Measurements from ENCODE around the gene PRKCZ. TPM values are rescaled to one million over a fixed set of nuclear protein-coding genes. Genes with fewer than 3 reads are reported as not detected.

Gene PRKCZ
- total RNA-seq, 1 donor from 2014 or later, result 33.4 TPM

GRCh38 chr1:2151911-2152310 lies 101.7 kb downstream of the PRKCZ start:
- Mint-ChIP-seq H3K4me3 (no peak overlapping the region), H3K27ac (no peak overlapping the region), H3K9me3 (peaks cover 3% of the 10 kb centered on the region), H3K36me3 (peaks cover 8% of the 10 kb centered on the region), H3K27me3 (ENCODE audit: insufficient read depth, low read depth) (peaks cover 2% of the 10 kb centered on the region), H3K4me1 (no peaks in the 10 kb centered on the region)
- Histone ChIP-seq H2AFZ (replicated peaks) (no peak overlapping the region), H3K36me3 (no peaks in the 10 kb centered on the region), H3K4me3 (no peak overlapping the region), H3K9ac (no peak overlapping the region), H3K27me3 (no peaks in the 10 kb centered on the region), H3K9me3 (ENCODE audit: low read depth) (no peaks in the 10 kb centered on the region), H3K79me2 (ENCODE audit: low read depth) (no peaks in the 10 kb centered on the region), H3F3A (ENCODE audit: low read depth) (no peaks in the 10 kb centered on the region), H3K4me1 (no peaks in the 10 kb centered on the region), H3K27ac (no peak overlapping the region), H4K20me1 (ENCODE audit: low read depth) (no peaks in the 10 kb centered on the region), H3K4me2 (no peak overlapping the region)
- DNase-seq (ENCODE audit: low spot score), result no peak
- TF ChIP-seq EZH2 (IDR thresholded peaks at IDR 0.05) (no peak), EZH2phosphoT487 (IDR thresholded peaks at IDR 0.05) (no peak), CTCF (IDR thresholded peaks at IDR 0.05) (no peak)

GRCh38 chr1:2152954-2153353 lies 102.7 kb downstream of the PRKCZ start:
- H3K9ac ChIP-seq, result no peak overlapping the region
- Mint-ChIP-seq H3K27me3 (ENCODE audit: insufficient read depth, low read depth) (peaks cover 2% of the 10 kb centered on the region), H3K4me3 (no peak overlapping the region), H3K9me3 (peaks cover 3% of the 10 kb centered on the region), H3K36me3 (peaks cover 8% of the 10 kb centered on the region), H3K4me1 (no peaks in the 10 kb centered on the region), H3K27ac (no peak overlapping the region)
- no peak overlapping the region for H2AFZ ChIP-seq (replicated peaks)
- H3K27ac ChIP-seq, result no peak overlapping the region
- H3K4me2 ChIP-seq, result no peak overlapping the region
- no peaks in the 10 kb centered on the region for H3F3A ChIP-seq (ENCODE audit: low read depth)
- no peaks in the 10 kb centered on the region for H4K20me1 ChIP-seq (ENCODE audit: low read depth)
- H3K79me2 ChIP-seq (ENCODE audit: low read depth), result no peaks in the 10 kb centered on the region
- H3K27me3 ChIP-seq, result no peaks in the 10 kb centered on the region
- no peaks in the 10 kb centered on the region for H3K4me1 ChIP-seq
- H3K4me3 ChIP-seq, result no peak overlapping the region
- H3K36me3 ChIP-seq, result no peaks in the 10 kb centered on the region
- TF ChIP-seq CTCF (IDR thresholded peaks at IDR 0.05) (no peak), EZH2phosphoT487 (IDR thresholded peaks at IDR 0.05) (no peak), EZH2 (IDR thresholded peaks at IDR 0.05) (no peak)
- DNase-seq (ENCODE audit: low spot score), result no peak
- H3K9me3 ChIP-seq (ENCODE audit: low read depth), result no peaks in the 10 kb centered on the region

DNA sequence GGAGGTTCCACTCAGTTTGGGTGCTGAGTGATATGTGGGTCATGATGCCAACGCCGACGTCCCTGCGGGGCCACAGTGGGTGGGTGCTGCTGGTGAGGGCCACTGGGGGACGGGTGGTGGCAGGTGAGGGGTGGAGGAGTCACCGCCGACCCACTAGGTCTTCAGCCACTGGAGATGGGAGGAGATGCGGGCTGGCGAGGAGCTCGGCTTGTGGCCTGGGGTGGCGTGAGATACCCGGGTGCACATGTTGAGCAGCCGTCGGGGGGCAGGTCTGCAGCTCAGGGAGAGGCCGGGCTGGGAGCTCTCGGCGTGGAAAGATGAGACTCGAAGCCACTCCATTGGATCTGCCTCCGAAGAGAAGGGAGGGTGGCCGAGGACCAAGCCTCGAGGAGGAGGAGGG lies 103.8 kb downstream of the PRKCZ start:
- H3K27ac Mint-ChIP-seq, result no peak overlapping the region
- Histone ChIP-seq H3K4me2 (no peak overlapping the region), H3F3A (ENCODE audit: low read depth) (no peaks in the 10 kb centered on the region), H3K9ac (no peak overlapping the region), H3K4me1 (no peaks in the 10 kb centered on the region), H3K27me3 (no peaks in the 10 kb centered on the region), H3K9me3 (ENCODE audit: low read depth) (no peaks in the 10 kb centered on the region), H3K27ac (no peak overlapping the region), H3K4me3 (no peak overlapping the region), H4K20me1 (ENCODE audit: low read depth) (no peaks in the 10 kb centered on the region), H3K36me3 (no peaks in the 10 kb centered on the region), H3K79me2 (ENCODE audit: low read depth) (no peaks in the 10 kb centered on the region), H2AFZ (replicated peaks) (no peak overlapping the region)
- no peak for DNase-seq (ENCODE audit: low spot score)
- TF ChIP-seq CTCF (IDR thresholded peaks at IDR 0.05), result no peak
- TF ChIP-seq EZH2 (IDR thresholded peaks at IDR 0.05), result no peak
- TF ChIP-seq EZH2phosphoT487 (IDR thresholded peaks at IDR 0.05), result no peak
- peaks cover 2% of the 10 kb centered on the region for H3K27me3 Mint-ChIP-seq (ENCODE audit: insufficient read depth, low read depth)
- H3K9me3 Mint-ChIP-seq, result peaks cover 3% of the 10 kb centered on the region
- H3K36me3 Mint-ChIP-seq, result peaks cover 8% of the 10 kb centered on the region
- no peak overlapping the region for H3K4me3 Mint-ChIP-seq
- H3K4me1 Mint-ChIP-seq, result no peaks in the 10 kb centered on the region

Measured in neural progenitor cell (in vitro differentiated cells).